NCI-H1417 treated with DMSO at 0.1 percent for 48 hours (cell line): Measurements from ENCODE around the gene USP46.

Experiments
- DNase-seq: peaks from one replicate; lab custom pipeline; 2025; lab: John Stamatoyannopoulos, UW

USP46 gene

GRCh38 chr4:52573551-52573950 lies 85.5 kb downstream of the USP46 start:
- no peak for DNase-seq

GRCh38 chr4:52572936-52573485 lies 86.1 kb downstream of the USP46 start:
- DNase-seq, result no peak

- DNase-seq, result no peak
Measured at GRCh38 chr4:52568351-52568750, 90.8 kb downstream of the USP46 start.

- no peak for DNase-seq
Measured at GRCh38 chr4:52566136-52567031, 92.7 kb downstream of the USP46 start.

GRCh38 chr4:52560844-52561280 lies 98.2 kb downstream of the USP46 start:
- no peak for DNase-seq

GRCh38 chr4:52555356-52555716 lies 103.8 kb downstream of the USP46 start:
- no peak for DNase-seq

- no peak for DNase-seq
Measured at GRCh38 chr4:52554612-52555355, 104.3 kb downstream of the USP46 start.

- DNase-seq, result no peak
Measured at GRCh38 chr4:52552778-52553177, 106.3 kb downstream of the USP46 start.

GRCh38 chr4:52551487-52551886 lies 107.6 kb downstream of the USP46 start:
- no peak for DNase-seq

GRCh38 chr4:52550186-52550585 lies 108.9 kb downstream of the USP46 start:
- no peak for DNase-seq

GRCh38 chr4:52548818-52549570 lies 110.1 kb downstream of the USP46 start:
- DNase-seq, result no peak

GRCh38 chr4:52546449-52546848 lies 112.7 kb downstream of the USP46 start:
- DNase-seq, result no peak

- DNase-seq, result no peak
Measured at GRCh38 chr4:52545099-52546069, 113.7 kb downstream of the USP46 start.
